GM18868 (cell line): ENCODE measurements around the gene SLC13A2.

Experiments used
- ATAC-seq: cut with Tn5 transposase; IDR thresholded peaks from one replicate; pipeline ENCODE4 v1.9.1; 2021; ENCODE audit warnings: mild to moderate bottlenecking, moderate library complexity; ENCODE audit not compliant: unreplicated experiment

The SLC13A2 gene

GRCh38 chr17:28532050-28532960, 58.9 kb downstream of the SLC13A2 start:
- no peak for ATAC-seq

GRCh38 chr17:28533091-28533807, 59.8 kb downstream of the SLC13A2 start:
- no peak for ATAC-seq

- ATAC-seq = no peak
Measured at GRCh38 chr17:28534740-28535375, 61.4 kb downstream of the SLC13A2 start.

GRCh38 chr17:28536532-28537218, 63.2 kb downstream of the SLC13A2 start:
- no peak for ATAC-seq

- ATAC-seq = no peak
Measured at GRCh38 chr17:28537219-28537610, 63.8 kb downstream of the SLC13A2 start.

- ATAC-seq = no peak
Measured at GRCh38 chr17:28538296-28538895, 65.0 kb downstream of the SLC13A2 start.

- ATAC-seq = no peak
Measured at GRCh38 chr17:28540231-28540630, 66.8 kb downstream of the SLC13A2 start.

GRCh38 chr17:28541439-28541838, 68.0 kb downstream of the SLC13A2 start:
- no peak for ATAC-seq

- ATAC-seq = no peak
Measured at GRCh38 chr17:28544402-28545140, 71.1 kb downstream of the SLC13A2 start.

- ATAC-seq = no peak
Measured at GRCh38 chr17:28545141-28545503, 71.7 kb downstream of the SLC13A2 start.

GRCh38 chr17:28545787-28546415, 72.5 kb downstream of the SLC13A2 start:
- ATAC-seq = no peak

GRCh38 chr17:28547096-28547622, 73.7 kb downstream of the SLC13A2 start:
- ATAC-seq = no peak
